ENCODE measurements around the gene CRACR2B.

DNA sequence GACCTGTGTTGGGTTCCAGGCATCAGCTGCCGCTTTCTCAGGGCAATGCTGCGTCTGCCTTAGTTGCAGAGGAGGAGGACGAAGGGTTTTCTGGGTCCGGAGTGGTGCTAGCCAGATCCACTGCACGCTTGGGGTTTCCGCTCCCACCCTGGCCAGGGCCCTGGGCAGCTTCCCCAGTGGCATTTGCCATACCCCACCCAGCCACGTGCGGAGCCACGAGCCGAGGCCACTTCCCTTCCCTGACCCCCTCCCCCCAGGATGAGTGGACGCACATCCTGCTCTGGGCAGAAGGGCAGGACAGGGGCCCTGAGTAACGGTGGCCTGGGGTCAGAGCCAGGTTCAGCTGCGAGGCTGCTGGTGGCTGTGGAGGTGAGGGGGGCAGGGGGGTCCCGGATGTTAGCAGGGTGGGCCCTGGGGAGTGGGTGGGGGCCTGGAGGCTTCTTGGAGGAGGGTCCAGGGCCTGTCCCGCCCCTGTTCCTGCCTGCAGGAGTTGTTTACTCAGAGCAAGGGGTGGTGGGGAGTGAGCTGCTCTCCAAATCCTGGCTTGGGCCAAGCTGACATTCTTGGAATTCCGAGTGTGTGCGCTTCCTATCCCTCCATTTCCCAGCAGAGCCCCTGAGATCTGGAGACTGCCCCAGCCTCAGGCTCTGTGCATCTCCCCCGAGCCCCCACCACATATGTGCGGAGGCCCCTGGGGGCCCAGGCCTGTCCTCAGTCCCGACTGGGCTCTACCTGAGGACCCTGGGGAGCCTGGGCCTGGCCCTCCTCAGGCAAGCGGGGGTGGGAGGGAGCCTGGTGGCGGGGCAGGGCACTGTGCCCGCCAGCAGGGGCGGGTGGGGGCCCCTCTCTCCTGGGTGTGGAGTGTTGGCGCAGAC, 16.3 kb downstream of the CRACR2B start:
- no peak for TF ChIP-seq FOXK2 (IDR thresholded peaks at IDR 0.05)
- TF ChIP-seq L3MBTL2 (conservative IDR thresholded peaks at IDR 0.05) = no peak
- no peak for TF ChIP-seq FOXA1 (IDR thresholded peaks at IDR 0.05)
- no peak for TF ChIP-seq SP1 (IDR thresholded peaks at IDR 0.05)

Measured in HEK293T (cell line).